HCT116 (cell line): ENCODE measurements around the gene TUBB4A.

Experiments used
- CTCF ChIP-seq, 3 experiments: fragments of 200-600 bp in 1 of 3; sonication (generic) in 1 of 3; IDR thresholded peaks in 2 of 3; conservative IDR thresholded peaks in 1 of 3; 2 replicates each; pipeline ENCODE4 v1.5.1; 2012 to 2017; ENCODE audit warnings: low read depth in 2 of 3, low read length in 2 of 3, antibody characterized with exemption in 1 of 3, borderline replicate concordance in 1 of 3, control low read depth in 1 of 3, mild to moderate bottlenecking in 1 of 3, mixed read lengths in 1 of 3, mixed run types in 1 of 3, moderate library complexity in 1 of 3; ENCODE audit not compliant: insufficient read depth in 1 of 3
- EGR1 ChIP-seq: IDR thresholded peaks from 2 replicates; pipeline ENCODE4 v1.6.1; 2012; ENCODE audit warnings: low read depth
- EZH2 ChIP-seq: fragments of 200-600 bp; sonication (generic); IDR thresholded peaks from 2 replicates; pipeline ENCODE4 v1.6.1; 2017; ENCODE audit warnings: antibody characterized with exemption, mixed run types
- RAD21 ChIP-seq: IDR thresholded peaks from 2 replicates; pipeline ENCODE4 v1.6.1; 2012; ENCODE audit warnings: low read depth, mild to moderate bottlenecking
- YY1 ChIP-seq: IDR thresholded peaks from 2 replicates; pipeline ENCODE4 v1.6.1; 2011; ENCODE audit warnings: low read length, low read depth, moderate library complexity, mild to moderate bottlenecking; ENCODE audit not compliant: insufficient replicate concordance; ENCODE audit errors: extremely low read depth

GRCh38 chr19:6530386-6531162 lies 28.5 kb upstream of the TUBB4A start, which contains the start of gene TNFSF9:
- no peak for TF ChIP-seq CTCF (IDR thresholded peaks at IDR 0.05 in 2 of 3, conservative IDR thresholded peaks at IDR 0.05 in 1 of 3; ENCODE audit: borderline replicate concordance in 1 of 3, insufficient read depth in 1 of 3, low read depth in 2 of 3, low read length in 2 of 3)
- TF ChIP-seq RAD21: no peak
- no peak for TF ChIP-seq EZH2
- peak; percentile 32 for TF ChIP-seq YY1
- no peak for TF ChIP-seq EGR1
